ENCODE measurements around the gene SYNE4.
"Not testable (repeated sequence)": the region's sequence is repeated elsewhere in the genome, so short reads cannot be mapped to it uniquely, and the experiment has no call there.

SYNE4 gene

GRCh38 chr19:35960432-35960972 lies 48.1 kb downstream of the SYNE4 start:
- TF ChIP-seq GATA1 (IDR thresholded peaks at IDR 0.05; ENCODE audit: low read depth, low read length) (no peak), POLR2A (IDR thresholded peaks at IDR 0.05; ENCODE audit: low read length) (no peak)
- DNase-seq, result no peak

GRCh38 chr19:35959968-35960320 lies 48.7 kb downstream of the SYNE4 start:
- TF ChIP-seq GATA1 (IDR thresholded peaks at IDR 0.05; ENCODE audit: low read depth, low read length) (no peak), POLR2A (IDR thresholded peaks at IDR 0.05; ENCODE audit: low read length) (no peak)
- DNase-seq, result no peak

GRCh38 chr19:35959040-35959967 lies 49.3 kb downstream of the SYNE4 start:
- TF ChIP-seq GATA1 (IDR thresholded peaks at IDR 0.05; ENCODE audit: low read depth, low read length) (no peak), POLR2A (IDR thresholded peaks at IDR 0.05; ENCODE audit: low read length) (no peak)
- no peak for DNase-seq

DNA sequence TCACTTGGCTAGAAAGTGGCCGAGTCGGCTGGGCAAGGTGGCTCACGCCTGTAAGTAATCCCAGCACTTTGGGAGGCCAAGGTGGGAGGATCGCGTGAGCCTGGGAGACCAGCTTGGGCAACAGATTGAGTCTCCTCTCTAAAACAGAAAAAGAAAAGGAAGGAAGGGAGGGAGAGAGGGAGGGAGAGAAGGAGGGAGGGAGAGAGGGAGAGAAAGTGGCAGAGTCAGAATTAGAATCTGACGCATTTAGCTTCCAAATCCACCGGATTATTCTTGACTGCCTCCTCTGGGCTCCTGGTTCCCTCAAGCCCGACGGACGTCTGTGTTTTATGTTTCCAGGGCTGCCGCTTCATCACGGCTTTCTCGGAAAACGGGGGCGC lies 50.0 kb downstream of the SYNE4 start:
- no peak for DNase-seq
- TF ChIP-seq GATA1 (IDR thresholded peaks at IDR 0.05; ENCODE audit: low read depth, low read length) (no peak), POLR2A (IDR thresholded peaks at IDR 0.05; ENCODE audit: low read length) (no peak)

DNA sequence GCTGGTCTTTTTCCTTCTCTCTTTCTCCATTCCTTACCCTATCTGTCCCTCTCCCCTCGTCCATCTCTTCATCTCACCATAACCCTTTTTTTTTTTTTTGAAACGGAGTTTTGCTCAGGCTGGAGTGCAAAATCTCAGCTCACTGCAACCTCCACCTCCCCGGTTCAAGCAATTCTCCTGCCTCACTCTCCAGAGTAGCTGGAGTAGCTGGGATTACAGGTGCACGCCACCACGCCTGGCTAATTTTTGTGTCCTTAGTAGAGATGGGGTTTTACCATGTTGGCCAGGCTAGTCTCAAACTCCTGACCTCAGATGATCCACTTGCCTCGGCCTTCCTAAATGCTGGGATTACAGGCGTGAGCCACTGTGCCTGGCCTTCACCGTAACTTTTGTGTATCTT lies 51.2 kb downstream of the SYNE4 start:
- DNase-seq, result not testable (repeated sequence)

DNA sequence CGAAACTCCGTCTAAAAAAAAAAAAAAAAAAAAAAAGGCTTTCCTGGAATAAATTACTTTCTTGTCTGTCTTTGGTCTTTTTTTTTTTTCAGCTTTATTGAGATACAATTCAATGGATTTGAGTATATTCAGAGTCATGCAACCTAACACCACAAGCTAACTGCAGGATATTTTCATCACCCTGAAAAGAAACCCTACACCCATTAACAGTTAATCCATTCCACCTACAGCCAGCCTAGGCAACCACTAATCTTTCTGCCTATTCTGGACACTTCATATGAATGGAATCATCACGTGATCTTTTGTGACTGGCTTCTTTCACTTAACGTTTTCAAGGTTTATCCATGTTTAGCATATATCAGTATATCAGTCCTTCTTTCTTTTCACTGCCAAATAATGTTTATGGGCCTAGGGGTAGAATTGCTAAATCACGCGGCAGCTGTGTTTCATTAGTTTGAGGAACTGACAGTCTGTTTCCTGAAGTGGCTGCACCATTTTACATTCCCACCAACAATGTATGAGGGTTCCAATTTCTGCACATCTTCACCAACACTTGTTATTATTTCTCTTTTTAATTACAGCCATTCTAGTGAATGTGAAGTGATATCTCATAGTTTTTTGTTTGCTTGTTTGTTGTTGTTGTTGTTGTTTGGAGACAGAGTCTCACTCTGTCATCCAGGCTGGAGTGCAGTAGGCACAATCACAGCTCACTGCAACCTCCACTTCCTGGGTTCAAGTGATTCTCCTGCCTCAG lies 52.6 kb downstream of the SYNE4 start:
- no peak for DNase-seq
- TF ChIP-seq GATA1 (IDR thresholded peaks at IDR 0.05; ENCODE audit: low read depth, low read length), result no peak
- no peak for TF ChIP-seq POLR2A (IDR thresholded peaks at IDR 0.05; ENCODE audit: low read length)

All from erythroblast (primary cell).